PC-3 (cell line): ENCODE measurements around the gene SCN10A.

Experiments used
- CTCF ChIP-seq: fragments of 300-600 bp; sonication (generic); conservative IDR thresholded peaks from 2 replicates; pipeline ENCODE4 v1.5.1; 2017; ENCODE audit warnings: antibody characterized with exemption, low read depth, mild to moderate bottlenecking, low read length
- EZH2 ChIP-seq: fragments of 300-600 bp; sonication (generic); IDR thresholded peaks from one replicate; pipeline ENCODE4 v1.6.1; 2017; ENCODE audit warnings: antibody characterized with exemption, mild to moderate bottlenecking, low read length; ENCODE audit not compliant: unreplicated experiment
- EZH2phosphoT487 ChIP-seq: fragments of 300-600 bp; sonication (generic); IDR thresholded peaks from 2 replicates; pipeline ENCODE4 v1.6.1; 2018; ENCODE audit warnings: mild to moderate bottlenecking, antibody characterized with exemption, low read length, borderline replicate concordance

- TF ChIP-seq CTCF (no peak), EZH2 (no peak), EZH2phosphoT487 (no peak)
These were observed 18.7 kb upstream of the SCN10A start for GRCh38 chr3:38834717-38835116.
